ENCODE results near the gene CSTF3.

GRCh38 chr11:33187998-33188722 is 26.9 kb upstream of the CSTF3 start:
- TF ChIP-seq SP1 (IDR thresholded peaks at IDR 0.05; ENCODE audit: low read depth, low read length) (no peak), NR2C2 (IDR thresholded peaks at IDR 0.05; ENCODE audit: borderline replicate concordance, control insufficient read depth, insufficient read length, low read depth) (no peak), JUNB (IDR thresholded peaks at IDR 0.05) (no peak), POLR2A (IDR thresholded peaks at IDR 0.05; ENCODE audit: low read depth, low read length) (no peak), CTCF (IDR thresholded peaks at IDR 0.05 in 2 of 3, conservative IDR thresholded peaks at IDR 0.05 in 1 of 3; ENCODE audit: control insufficient read depth in 2 of 3, extremely low read depth in 1 of 3, insufficient read depth in 1 of 3, low read depth in 3 of 3, low read length in 3 of 3) (no peak), MAX (IDR thresholded peaks at IDR 0.05; ENCODE audit: low read depth, low read length) (no peak), CHD1 (IDR thresholded peaks at IDR 0.05; ENCODE audit: low read depth, low read length) (no peak), ZZZ3 (IDR thresholded peaks at IDR 0.05; ENCODE audit: control insufficient read depth, insufficient read length, low read depth) (no peak), REST (IDR thresholded peaks at IDR 0.05; ENCODE audit: low read depth, low read length) (no peak), NRF1 (conservative IDR thresholded peaks at IDR 0.05; ENCODE audit: low read depth, low read length) (no peak), TCF12 (IDR thresholded peaks at IDR 0.05; ENCODE audit: low read depth, low read length) (no peak), RAD21 (IDR thresholded peaks at IDR 0.05; ENCODE audit: insufficient read depth, low read depth, low read length) (no peak), CHD2 (IDR thresholded peaks at IDR 0.05; ENCODE audit: borderline replicate concordance, low read depth, low read length) (no peak), ESRRA (IDR thresholded peaks at IDR 0.05; ENCODE audit: low read length) (no peak)

Measured in GM12878 (cell line).